OCI-LY7 (cell line): ENCODE measurements around the gene MADD.

Experiments
- CTCF ChIP-seq: fragments of 200-600 bp; sonication (generic); conservative IDR thresholded peaks from 2 replicates; pipeline ENCODE4 v1.5.1; 2014; ENCODE audit warnings: mild to moderate bottlenecking, antibody characterized with exemption, low read length, moderate library complexity, mixed read lengths
- EZH2phosphoT487 ChIP-seq: fragments of 200-600 bp; sonication (generic); IDR thresholded peaks from 2 replicates; pipeline ENCODE4 v1.6.1; 2018; ENCODE audit warnings: low read depth, borderline replicate concordance, mild to moderate bottlenecking, mixed run types, antibody characterized with exemption, low read length, moderate library complexity, mixed read lengths

- TF ChIP-seq CTCF, result no peak
- TF ChIP-seq EZH2phosphoT487, result no peak
Measured at GRCh38 chr11:47328449-47329390, 58.8 kb downstream of the MADD start.
